GM12878 (cell line): ENCODE data around the gene EFHD2. TPM values are rescaled to one million over a fixed set of nuclear protein-coding genes. Genes with fewer than 3 reads are reported as not detected.

Experiments used
- ATAC-seq: fragments of 200-7000 bp; cut with Tn5 transposase; 3 replicates; pipeline ENCODE4 v1.9.1; 2020; ENCODE audit warnings: mild to moderate bottlenecking, moderate library complexity
- BruUV-seq: library from RNA; stranded (reverse); fragments of 400-500 nt; replicated peaks from 2 replicates; lab custom pipeline; 2021; lab: Mats Ljungman, UMichigan
- CTCF ChIA-PET: fragments of 300-600 bp; sonication (Branson Sonifier 250); formaldehyde crosslinking; extraction: SDS; loops from one replicate; lab custom pipeline; 2021; ENCODE audit warnings: inconsistent platforms; lab: Yijun Ruan, JAX
- POLR2A ChIA-PET: fragments of 350-600 bp; formaldehyde crosslinking; extraction: SDS; loops from one replicate; lab custom pipeline; 2021; ENCODE audit warnings: inconsistent platforms; lab: Charles Lee
- RAD21 ChIA-PET: fragments of 300-600 bp; sonication (Branson Sonifier 250); formaldehyde crosslinking; loops from one replicate; lab custom pipeline; 2023; ENCODE audit warnings: antibody characterized with exemption; ENCODE audit not compliant: unreplicated experiment; lab: Charles Lee
- SMC1A ChIA-PET: fragments of 300-600 bp; sonication (Branson Sonifier 250); formaldehyde crosslinking; loops from one replicate; lab custom pipeline; 2023; ENCODE audit not compliant: unreplicated experiment, uncharacterized antibody; lab: Charles Lee
- DNase-seq: peaks from one replicate; pipeline ENCODE4 v3.0.0-alpha.2; 2011; ENCODE audit warnings: low read depth, low spot score
- FAIRE-seq: peaks from 3 replicates; lab custom pipeline; 2011; peaks lifted over from hg19 to GRCh38; lab: Jason Lieb, UNC
- H2AFZ ChIP-seq: 2 replicates; pipeline ENCODE4 v1.6.0; 2011; ENCODE audit warnings: low read depth, low read length, control low read depth; ENCODE audit not compliant: control insufficient read depth
- H3K27ac ChIP-seq: 2 replicates; pipeline ENCODE4 v1.5.1; 2011; ENCODE audit warnings: control low read depth; ENCODE audit not compliant: control insufficient read depth, insufficient read depth
- H3K27me3 ChIP-seq, 2 experiments: replicated peaks in 1 of 2; 2 replicates each; pipeline versions ENCODE4 v1.6.0 to v1.6.1; 2011; ENCODE audit warnings: low read length in 1 of 2; ENCODE audit not compliant: control insufficient read depth in 2 of 2, insufficient read depth in 2 of 2
- H3K36me3 ChIP-seq, 2 experiments: 2 replicates each; pipeline ENCODE4 v1.5.1; 2011; ENCODE audit warnings: low read length in 1 of 2; ENCODE audit not compliant: control insufficient read depth in 2 of 2, insufficient read depth in 2 of 2
- H3K4me1 ChIP-seq: 2 replicates; pipeline ENCODE4 v1.6.1; 2011; ENCODE audit warnings: mild to moderate bottlenecking, low read length, moderate library complexity, mixed read lengths; ENCODE audit not compliant: control insufficient read depth, insufficient read depth
- H3K4me2 ChIP-seq: 2 replicates; pipeline ENCODE4 v1.6.0; 2011; ENCODE audit warnings: control low read depth; ENCODE audit not compliant: control insufficient read depth, insufficient read depth
- H3K4me3 ChIP-seq: fragments of 200-600 bp; sonication (generic); 2 replicates; pipeline ENCODE4 v1.5.1; 2016
- H3K79me2 ChIP-seq: 2 replicates; pipeline ENCODE4 v1.6.0; 2011; ENCODE audit warnings: low read length; ENCODE audit not compliant: control insufficient read depth, insufficient read depth
- H3K9ac ChIP-seq: 2 replicates; pipeline ENCODE4 v1.8.0; 2011; ENCODE audit warnings: low read length, control low read depth, mixed read lengths; ENCODE audit not compliant: control insufficient read depth, insufficient read depth
- H3K9me3 ChIP-seq: replicated peaks from 3 replicates; pipeline ENCODE4 v1.5.1; 2011; ENCODE audit warnings: mild to moderate bottlenecking, low read length; ENCODE audit not compliant: control insufficient read depth, insufficient read depth
- H4K20me1 ChIP-seq: 2 replicates; pipeline ENCODE4 v1.6.0; 2011; ENCODE audit not compliant: control insufficient read depth, insufficient read depth
- CREM ChIP-seq: IDR thresholded peaks from 2 replicates; pipeline ENCODE4 v1.6.1; 2014; ENCODE audit warnings: antibody characterized with exemption, low read depth
- RAD51 ChIP-seq: fragments of 450-650 bp; IDR thresholded peaks from 2 replicates; pipeline ENCODE4 v1.6.1; 2016; ENCODE audit warnings: moderate library complexity, mild to moderate bottlenecking, inconsistent platforms
- SREBF2 ChIP-seq: IDR thresholded peaks from 2 replicates; pipeline ENCODE4 v1.6.1; 2012; ENCODE audit warnings: mild to moderate bottlenecking, low read length
- STAT3 ChIP-seq: IDR thresholded peaks from 2 replicates; pipeline ENCODE4 v1.6.1; 2011; ENCODE audit warnings: low read depth, low read length, improper control_type of control experiment
- SUZ12 ChIP-seq: fragments of 200-600 bp; sonication (generic); IDR thresholded peaks from one replicate; pipeline ENCODE4 v1.6.1; 2018; ENCODE audit warnings: antibody characterized with exemption, mild to moderate bottlenecking; ENCODE audit not compliant: unreplicated experiment
- TARDBP ChIP-seq: IDR thresholded peaks from 2 replicates; pipeline ENCODE4 v1.6.1; 2016; ENCODE audit warnings: borderline replicate concordance
- WGBS: methylation state at CpG from one replicate; pipeline ENCODE4 v1.1.6; 2016; ENCODE audit warnings: low lambda C conversion rate; ENCODE audit not compliant: insufficient replicate concordance, insufficient coverage; ENCODE audit errors: missing lambda C conversion rate; 5-methylcytosine and 5-hydroxymethylcytosine counted together
- in situ Hi-C: fragments of 300-500 bp; cut with MboI; formaldehyde crosslinking; loops from 9 replicates; pipeline ENCODE4 v1.14.3; 2018; ENCODE audit warnings: mixed read lengths
- intact Hi-C: fragments of 100-400 bp; cut with micrococcal nuclease; formaldehyde crosslinking; loops from one replicate; pipeline ENCODE4 v1.14.2; 2022; ENCODE audit not compliant: unreplicated experiment
- polyA plus RNA-seq, 11 experiments: library from polyadenylated mRNA; depleted of rRNA in 4 of 11; unstranded in 6 of 11; stranded (reverse) in 5 of 11; fragments of >200 nt; fragmentation: Nextera tagmentation in 4 of 11; fragmentation: Illumina TruSeq in 1 of 11; extraction: Ambion mirVana in 4 of 11; extraction: Trizol in 1 of 11; gene quantifications; 1 replicate in 1 of 11; 2 replicates in 10 of 11; pipeline versions ENCODE4 v1.2.1 to v1.2.3, GENCODE V29; 2011 to 2016; ENCODE audit warnings: inconsistent platforms in 2 of 11, missing spikeins in 2 of 11, low read depth in 1 of 11
- total RNA-seq, 4 experiments: library from RNA; depleted of rRNA in 3 of 4; stranded (reverse); fragments of >200 nt in 3 of 4; fragmentation: Illumina TruSeq in 1 of 4; extraction: Trizol in 1 of 4; gene quantifications; 2 replicates each; pipeline versions ENCODE4 v1.2.1 to v1.2.3, GENCODE V29; 2013 to 2021
- TF ChIP-seq, protein P1 (sequence below): IDR thresholded peaks from 2 replicates; pipeline ENCODE4 v1.6.1; 2011; ENCODE audit warnings: borderline replicate concordance, low read depth, mild to moderate bottlenecking, moderate library complexity, low read length; ENCODE audit not compliant: insufficient read depth, poor library complexity, severe bottlenecking

The EFHD2 gene
- total and polyA plus RNA-seq, 10 of the 15 experiments (the other 5 are each of a cell fraction or from before 2014, with no cell fraction given): 4.0 to 114 (median 66.1) TPM

DNA sequence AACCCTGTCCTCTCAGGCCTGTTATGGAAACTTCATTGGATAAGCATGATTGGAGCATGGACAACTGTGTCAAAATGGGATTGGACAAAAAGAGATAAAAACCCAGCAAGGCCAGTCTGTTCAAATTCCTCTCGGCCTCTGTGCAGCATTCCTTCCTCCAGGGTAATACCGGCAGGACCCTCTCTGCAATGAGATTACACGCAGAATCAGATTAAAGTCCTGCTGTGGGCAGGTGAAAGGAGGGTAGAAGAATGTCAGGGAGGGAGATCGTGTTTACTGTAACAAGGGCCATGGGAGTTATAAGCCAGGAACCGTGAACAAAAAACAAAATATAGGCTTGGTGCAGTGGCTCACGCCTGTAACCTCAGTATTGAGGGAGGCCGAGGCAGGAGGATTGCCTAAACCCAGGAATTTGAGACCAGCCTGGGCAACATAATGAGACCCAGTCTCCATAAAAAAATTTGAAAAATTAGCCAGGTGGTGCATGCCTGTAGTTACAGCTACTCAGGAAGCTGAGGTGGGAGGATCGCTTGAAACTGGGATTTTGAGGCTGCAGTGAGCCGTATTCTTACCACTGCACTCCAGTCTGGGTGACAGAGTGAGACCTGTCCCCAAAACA is 5.6 kb upstream of the EFHD2 start:
- H3K4me3 ChIP-seq: no peak overlapping the region
- CTCF ChIA-PET: interaction anchor here (2.9 kb wide), 1 partner anchor 27 kb away, joined by 8 read pairs; no protein-coding TSS in a partner anchor

More for the DNA sequence above, 5.6 kb upstream of the EFHD2 start:
- ChIA-PET SMC1A (no interaction called here), POLR2A (interaction anchor here (0.8 to 0.9 kb wide), 2 partner anchors 8 to 9 kb away, joined by 3 read pairs; no protein-coding TSS in a partner anchor), RAD21 (no interaction called here)
- Histone ChIP-seq H3K27ac (no peak overlapping the region), H3K4me2 (no peak overlapping the region), H3K9me3 (no peaks in the 10 kb centered on the region; the same call in 2 of the 3 replicates), H3K36me3 (no peaks in the 10 kb centered on the region), H3K79me2 (no peaks in the 10 kb centered on the region), H3K27me3 (peaks cover 0 to 1% of the 10 kb centered on the region in 2 experiments; a peak in 1 of 4 replicates), H3K4me1 (peaks cover 1% of the 10 kb centered on the region; the same call in 1 of the 2 replicates), H2AFZ (no peak overlapping the region), H3K9ac (no peak overlapping the region)
- BruUV-seq: no TSS peak
- DNase-seq: no peak
- intact Hi-C loops (no loop called here), in situ Hi-C loops (no loop called here)
- WGBS: 70% methylated on average over 9 of the region's 9 CpGs
- FAIRE-seq: no peak
- no peak for TF ChIP-seq RAD51
- no peak for TF ChIP-seq SREBF2
- TF ChIP-seq, protein P1, sequence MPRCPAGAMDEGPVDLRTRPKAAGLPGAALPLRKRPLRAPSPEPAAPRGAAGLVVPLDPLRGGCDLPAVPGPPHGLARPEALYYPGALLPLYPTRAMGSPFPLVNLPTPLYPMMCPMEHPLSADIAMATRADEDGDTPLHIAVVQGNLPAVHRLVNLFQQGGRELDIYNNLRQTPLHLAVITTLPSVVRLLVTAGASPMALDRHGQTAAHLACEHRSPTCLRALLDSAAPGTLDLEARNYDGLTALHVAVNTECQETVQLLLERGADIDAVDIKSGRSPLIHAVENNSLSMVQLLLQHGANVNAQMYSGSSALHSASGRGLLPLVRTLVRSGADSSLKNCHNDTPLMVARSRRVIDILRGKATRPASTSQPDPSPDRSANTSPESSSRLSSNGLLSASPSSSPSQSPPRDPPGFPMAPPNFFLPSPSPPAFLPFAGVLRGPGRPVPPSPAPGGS: no peak
- TF ChIP-seq CREM: no peak
- no peak for TF ChIP-seq TARDBP
- TF ChIP-seq SUZ12: no peak
- TF ChIP-seq STAT3: no peak
- TF ChIP-seq, all 136 proteins: peak for 0
- H4K20me1 ChIP-seq: no peaks in the 10 kb centered on the region
- no peak for ATAC-seq
